ENCODE data around the gene PRAC2.

Gene PRAC2

DNA sequence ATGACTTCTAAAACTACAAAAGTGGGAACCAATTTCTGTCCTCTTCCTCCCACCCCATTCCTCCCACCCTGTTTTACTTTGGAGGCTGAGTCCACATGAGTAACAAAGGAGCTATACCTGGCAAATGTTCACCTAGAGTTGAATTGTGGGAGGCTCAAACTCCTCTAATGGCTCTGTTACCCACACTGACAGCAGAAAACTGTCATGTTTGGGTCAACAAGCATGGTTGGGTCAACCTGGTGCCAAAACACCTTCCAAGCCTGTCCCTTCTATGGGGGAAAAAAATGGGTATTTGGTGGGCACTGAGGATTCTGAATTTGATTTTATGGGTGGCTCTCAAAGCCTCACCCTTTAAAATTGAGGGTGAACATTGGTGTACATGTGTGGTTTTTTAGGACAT is 17.6 kb downstream of the PRAC2 start:
- Histone ChIP-seq H3K27ac (ENCODE audit: low read depth, low read length) (no peak overlapping the region), H3K4me1 (ENCODE audit: insufficient read depth, low read length) (no peaks in the 10 kb centered on the region), H3K4me3 (ENCODE audit: low read depth in 1 of 2, low read length in 2 of 2) (no peak overlapping the region), H3K36me3 (ENCODE audit: insufficient read depth, low read length) (no peaks in the 10 kb centered on the region), H3K27me3 (ENCODE audit: control insufficient read depth in 1 of 2, insufficient read depth in 2 of 2, low read length in 2 of 2) (peaks cover 88 to 97% of the 10 kb centered on the region in 2 donors), H3K9ac (ENCODE audit: low read length) (no peak overlapping the region), H3K9me3 (ENCODE audit: low read length) (no peaks in the 10 kb centered on the region)

- Histone ChIP-seq H3K27me3 (ENCODE audit: control insufficient read depth in 1 of 2, insufficient read depth in 2 of 2, low read length in 2 of 2) (peaks cover 95 to 98% of the 10 kb centered on the region in 2 donors), H3K4me1 (ENCODE audit: insufficient read depth, low read length) (no peaks in the 10 kb centered on the region), H3K4me3 (ENCODE audit: low read depth in 1 of 2, low read length in 2 of 2) (no peak overlapping the region), H3K36me3 (ENCODE audit: insufficient read depth, low read length) (no peaks in the 10 kb centered on the region), H3K9ac (ENCODE audit: low read length) (no peak overlapping the region), H3K27ac (ENCODE audit: low read depth, low read length) (no peak overlapping the region), H3K9me3 (ENCODE audit: low read length) (no peaks in the 10 kb centered on the region)
Observed at GRCh38 chr17:48745381-48746275, 22.6 kb downstream of the PRAC2 start.

GRCh38 chr17:48746916-48747444 is 24.0 kb downstream of the PRAC2 start:
- Histone ChIP-seq H3K27ac (ENCODE audit: low read depth, low read length) (no peak overlapping the region), H3K4me1 (ENCODE audit: insufficient read depth, low read length) (no peaks in the 10 kb centered on the region), H3K9me3 (ENCODE audit: low read length) (no peaks in the 10 kb centered on the region), H3K36me3 (ENCODE audit: insufficient read depth, low read length) (no peaks in the 10 kb centered on the region), H3K4me3 (ENCODE audit: low read depth in 1 of 2, low read length in 2 of 2) (no peak overlapping the region), H3K27me3 (ENCODE audit: control insufficient read depth in 1 of 2, insufficient read depth in 2 of 2, low read length in 2 of 2) (peaks cover 95 to 98% of the 10 kb centered on the region in 2 donors), H3K9ac (ENCODE audit: low read length) (no peak overlapping the region)

- no peak overlapping the region for H3K27ac ChIP-seq (ENCODE audit: low read depth, low read length)
- H3K4me1 ChIP-seq (ENCODE audit: insufficient read depth, low read length): no peaks in the 10 kb centered on the region
- no peaks in the 10 kb centered on the region for H3K36me3 ChIP-seq (ENCODE audit: insufficient read depth, low read length)
- H3K9me3 ChIP-seq (ENCODE audit: low read length): no peaks in the 10 kb centered on the region
- peaks cover 94 to 98% of the 10 kb centered on the region in 2 donors for H3K27me3 ChIP-seq (ENCODE audit: control insufficient read depth in 1 of 2, insufficient read depth in 2 of 2, low read length in 2 of 2)
- H3K4me3 ChIP-seq (ENCODE audit: low read depth in 1 of 2, low read length in 2 of 2): no peak overlapping the region
- no peak overlapping the region for H3K9ac ChIP-seq (ENCODE audit: low read length)
Observed at GRCh38 chr17:48747445-48748363, 24.7 kb downstream of the PRAC2 start.

GRCh38 chr17:48748718-48749566 is 26.0 kb downstream of the PRAC2 start:
- H3K27me3 ChIP-seq (ENCODE audit: control insufficient read depth in 1 of 2, insufficient read depth in 2 of 2, low read length in 2 of 2): peaks cover 94 to 100% of the 10 kb centered on the region in 2 donors
- H3K4me1 ChIP-seq (ENCODE audit: insufficient read depth, low read length): peaks cover 5% of the 10 kb centered on the region
- no peaks in the 10 kb centered on the region for H3K36me3 ChIP-seq (ENCODE audit: insufficient read depth, low read length)
- no peak overlapping the region for H3K4me3 ChIP-seq (ENCODE audit: low read depth in 1 of 2, low read length in 2 of 2)
- no peak overlapping the region for H3K9ac ChIP-seq (ENCODE audit: low read length)
- H3K27ac ChIP-seq (ENCODE audit: low read depth, low read length): no peak overlapping the region
- no peaks in the 10 kb centered on the region for H3K9me3 ChIP-seq (ENCODE audit: low read length)

DNA sequence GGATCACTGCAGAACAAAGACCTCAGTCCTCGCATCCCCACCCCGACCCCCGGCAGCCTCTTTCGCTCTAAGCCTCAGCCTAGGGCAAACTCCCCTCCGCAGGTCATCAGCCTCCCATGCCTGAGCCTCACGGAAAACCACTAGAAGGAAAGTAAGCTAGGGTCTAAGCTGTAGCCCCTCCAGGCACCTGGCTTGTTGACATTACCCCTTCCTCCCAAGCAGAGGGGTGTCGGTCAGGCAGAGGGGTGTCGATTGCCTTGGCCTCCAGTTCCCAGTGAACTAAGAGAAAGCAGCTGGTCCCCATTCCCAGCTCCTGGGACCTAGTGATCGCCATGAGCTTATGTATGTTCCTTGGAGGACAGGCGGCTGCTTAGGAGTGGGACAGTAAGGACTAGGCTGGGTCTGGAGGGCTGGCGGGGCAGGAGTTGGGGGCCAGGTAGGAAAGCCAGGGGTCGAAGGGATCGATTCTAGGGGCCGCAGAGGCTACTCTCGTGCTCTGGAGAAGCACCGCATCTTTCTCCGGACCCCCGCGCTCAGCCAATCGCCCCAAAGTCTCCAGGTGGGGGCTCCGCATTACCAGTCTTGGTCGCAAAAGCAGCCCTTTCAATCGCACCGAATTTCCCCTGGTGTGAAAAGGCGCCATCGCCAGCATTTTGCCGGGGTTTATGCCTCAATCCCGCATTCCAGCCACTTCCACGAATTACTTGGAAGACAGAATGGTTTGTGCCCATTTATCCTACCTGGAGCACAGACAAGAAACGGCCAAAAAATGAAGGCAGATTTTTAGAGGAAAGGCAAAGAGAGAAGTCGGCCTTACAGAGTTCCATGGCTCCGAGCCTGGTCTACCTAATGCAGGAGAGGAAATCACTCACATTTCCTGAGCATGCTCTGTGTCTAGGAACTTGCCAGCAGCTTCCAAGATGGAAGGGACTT is 26.9 kb downstream of the PRAC2 start:
- peaks cover 5% of the 10 kb centered on the region for H3K4me1 ChIP-seq (ENCODE audit: insufficient read depth, low read length)
- peaks cover 96 to 100% of the 10 kb centered on the region in 2 donors for H3K27me3 ChIP-seq (ENCODE audit: control insufficient read depth in 1 of 2, insufficient read depth in 2 of 2, low read length in 2 of 2)
- H3K9ac ChIP-seq (ENCODE audit: low read length): no peak overlapping the region
- H3K27ac ChIP-seq (ENCODE audit: low read depth, low read length): no peak overlapping the region
- H3K9me3 ChIP-seq (ENCODE audit: low read length): no peaks in the 10 kb centered on the region
- H3K36me3 ChIP-seq (ENCODE audit: insufficient read depth, low read length): no peaks in the 10 kb centered on the region
- H3K4me3 ChIP-seq (ENCODE audit: low read depth in 1 of 2, low read length in 2 of 2): no peak overlapping the region

GRCh38 chr17:48751172-48751571 is 28.2 kb downstream of the PRAC2 start:
- peaks cover 5% of the 10 kb centered on the region for H3K4me1 ChIP-seq (ENCODE audit: insufficient read depth, low read length)
- no peaks in the 10 kb centered on the region for H3K9me3 ChIP-seq (ENCODE audit: low read length)
- peaks cover 96 to 100% of the 10 kb centered on the region in 2 donors for H3K27me3 ChIP-seq (ENCODE audit: control insufficient read depth in 1 of 2, insufficient read depth in 2 of 2, low read length in 2 of 2)
- H3K27ac ChIP-seq (ENCODE audit: low read depth, low read length): no peak overlapping the region
- no peak overlapping the region for H3K4me3 ChIP-seq (ENCODE audit: low read depth in 1 of 2, low read length in 2 of 2)
- no peaks in the 10 kb centered on the region for H3K36me3 ChIP-seq (ENCODE audit: insufficient read depth, low read length)
- H3K9ac ChIP-seq (ENCODE audit: low read length): no peak overlapping the region

DNA sequence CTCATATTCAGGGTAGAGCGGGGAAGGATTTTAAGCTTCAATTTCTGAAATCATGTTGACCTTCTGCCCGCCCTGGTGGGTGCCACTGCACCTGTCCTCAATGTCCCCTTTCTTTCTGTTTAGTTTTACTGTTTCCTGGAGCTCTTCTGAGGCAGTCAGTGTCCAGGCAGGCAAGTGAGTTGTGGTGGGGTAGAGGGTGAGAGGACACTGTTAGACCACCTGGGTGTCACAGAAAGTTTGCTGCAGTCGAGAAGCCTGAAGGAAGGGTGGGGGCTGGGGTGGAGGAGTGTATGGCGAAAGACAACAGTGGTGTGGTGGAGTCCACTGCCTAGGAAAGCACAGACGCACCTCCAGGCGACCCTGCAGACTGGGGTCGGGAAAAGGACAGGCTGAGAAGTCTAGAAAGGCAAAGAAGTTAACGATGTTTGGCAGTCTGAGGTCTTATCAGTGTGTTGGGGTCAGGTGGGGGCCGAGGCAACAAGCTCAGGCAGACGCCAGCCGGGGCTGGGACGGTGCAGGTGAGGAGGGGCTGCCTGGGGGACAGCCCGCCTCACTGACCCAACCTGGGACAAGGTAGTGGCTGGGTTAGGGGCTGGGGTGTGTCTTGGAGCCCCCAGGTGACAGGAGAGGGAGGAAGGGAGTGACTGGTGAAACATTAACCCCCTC is 28.9 kb downstream of the PRAC2 start:
- H3K36me3 ChIP-seq (ENCODE audit: insufficient read depth, low read length): no peaks in the 10 kb centered on the region
- no peak overlapping the region for H3K4me3 ChIP-seq (ENCODE audit: low read depth in 1 of 2, low read length in 2 of 2)
- H3K27ac ChIP-seq (ENCODE audit: low read depth, low read length): no peak overlapping the region
- H3K4me1 ChIP-seq (ENCODE audit: insufficient read depth, low read length): peaks cover 5% of the 10 kb centered on the region
- H3K9me3 ChIP-seq (ENCODE audit: low read length): no peaks in the 10 kb centered on the region
- H3K27me3 ChIP-seq (ENCODE audit: control insufficient read depth in 1 of 2, insufficient read depth in 2 of 2, low read length in 2 of 2): peaks cover 90 to 98% of the 10 kb centered on the region in 2 donors
- H3K9ac ChIP-seq (ENCODE audit: low read length): no peak overlapping the region

DNA sequence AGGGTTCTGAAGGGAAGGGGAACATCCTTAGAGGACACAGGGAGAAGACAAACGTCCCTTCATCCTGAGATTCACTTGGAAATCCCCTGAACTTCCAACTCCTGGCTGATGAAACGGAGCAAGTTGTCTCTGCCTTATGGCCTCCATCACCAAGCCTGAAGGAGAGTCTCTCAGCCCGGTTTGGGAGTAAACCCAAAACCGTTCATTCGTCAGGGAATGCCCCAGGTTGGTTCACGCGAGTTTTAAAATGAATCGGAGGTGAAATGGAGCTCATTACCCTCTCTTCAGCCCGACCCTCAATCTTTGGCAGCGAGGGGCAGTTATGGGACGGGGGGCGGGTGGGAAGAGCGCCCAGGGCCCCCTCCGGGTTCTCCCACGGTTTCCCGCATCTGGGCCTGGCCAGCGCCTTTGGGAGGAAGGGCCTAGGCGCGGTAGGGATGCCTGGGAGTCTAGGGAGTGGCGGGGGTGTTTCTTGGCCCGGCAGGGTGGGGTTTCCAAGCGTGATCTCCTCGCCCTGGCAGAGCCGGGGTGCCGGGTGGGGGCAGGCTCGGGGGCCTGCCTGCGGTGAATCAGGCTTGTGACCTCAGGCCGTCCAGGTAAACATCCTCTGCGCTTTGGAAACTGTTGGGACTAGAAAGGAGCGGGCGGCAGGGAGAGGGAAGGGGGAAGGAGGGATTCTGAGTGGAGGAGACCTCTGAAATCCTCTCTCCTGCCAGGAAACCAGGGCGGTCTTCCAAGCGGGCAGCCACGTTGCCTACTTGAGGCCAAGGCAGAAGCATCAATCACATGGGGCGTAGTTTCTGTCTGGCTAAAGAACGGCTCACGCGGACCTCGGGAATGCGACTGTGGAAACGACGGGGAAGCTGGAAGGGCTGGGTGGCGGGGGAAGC is 29.7 kb downstream of the PRAC2 start:
- Histone ChIP-seq H3K27me3 (ENCODE audit: control insufficient read depth in 1 of 2, insufficient read depth in 2 of 2, low read length in 2 of 2) (peaks cover 86 to 94% of the 10 kb centered on the region in 2 donors), H3K4me1 (ENCODE audit: insufficient read depth, low read length) (peaks cover 5% of the 10 kb centered on the region), H3K27ac (ENCODE audit: low read depth, low read length) (no peak overlapping the region), H3K9ac (ENCODE audit: low read length) (no peak overlapping the region), H3K36me3 (ENCODE audit: insufficient read depth, low read length) (no peaks in the 10 kb centered on the region), H3K4me3 (ENCODE audit: low read depth in 1 of 2, low read length in 2 of 2) (no peak overlapping the region), H3K9me3 (ENCODE audit: low read length) (no peaks in the 10 kb centered on the region)
